ENCODE results near the gene ACAA1. TPM values are rescaled to one million over a fixed set of nuclear protein-coding genes. Genes with fewer than 3 reads are reported as not detected.
A peak's percentile ranks its signal among the peaks of the same experiment; 100 is the strongest.
"Not testable (repeated sequence)": the region's sequence is repeated elsewhere in the genome, so short reads cannot be mapped to it uniquely, and the experiment has no call there.

Gene ACAA1
- total RNA-seq, 2 experiments from 2014 or later, result 13.3 to 50.3 TPM

DNA sequence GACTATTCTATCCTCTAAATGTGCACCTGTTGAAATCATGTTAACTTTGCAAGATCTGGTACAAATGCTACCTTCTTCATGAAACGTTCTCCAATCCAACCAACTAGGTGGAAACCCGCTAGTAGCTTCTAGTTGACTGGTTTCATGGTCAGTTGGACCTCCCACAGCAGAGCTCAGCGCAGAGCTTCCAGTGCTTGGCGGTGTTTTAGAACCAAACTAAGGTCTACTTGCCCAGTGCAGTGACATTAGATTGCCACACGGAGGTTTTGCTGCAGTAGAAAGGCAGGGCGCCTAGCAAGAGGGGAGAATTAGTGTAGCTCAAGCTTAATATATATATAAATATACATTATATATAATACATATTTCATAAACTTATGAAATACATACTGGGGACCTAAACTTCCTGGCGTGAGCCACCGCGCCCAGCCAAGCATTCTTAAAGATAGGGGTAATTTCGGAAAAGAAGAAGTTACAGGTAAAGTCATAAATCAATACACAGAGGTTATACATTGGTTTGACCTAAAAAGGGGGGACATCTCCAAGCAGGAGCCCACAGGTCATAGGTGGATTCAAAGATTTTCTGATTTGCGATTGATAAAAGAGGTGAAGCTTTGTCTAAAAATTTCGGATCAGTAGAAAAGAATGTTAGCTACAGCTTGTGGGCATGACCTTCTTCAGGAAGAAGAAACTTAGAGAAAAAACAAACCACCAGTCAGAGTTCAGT is 26.4 kb upstream of the ACAA1 start:
- ChIA-PET POLR2A (interaction anchor here (0.6 to 5.0 kb wide), 5 partner anchors 10 to 44 kb away, joined by 3 to 42 read pairs (median 9); partner anchors contain the start of genes ACAA1 and MYD88), CTCF (ENCODE audit: unreplicated experiment) (no interaction called here)
- no TSS peak for BruUV-seq (replicated peaks)
- Histone ChIP-seq H3K4me1 (ENCODE audit: insufficient read depth, low read length, poor library complexity, severe bottlenecking) (peaks cover 27% of the 10 kb centered on the region), H3K4me2 (ENCODE audit: low read length) (peak overlapping the region; percentile 86; the same call in 1 of the 2 replicates), H3K79me2 (ENCODE audit: insufficient read depth, low read depth, low read length) (peaks cover 28% of the 10 kb centered on the region), H3K36me3 (ENCODE audit: insufficient read depth, low read length) (no peaks in the 10 kb centered on the region; the same call in 1 of the 2 replicates), H3K4me3 (ENCODE audit: low read depth, low read length, poor library complexity, severe bottlenecking) (no peak overlapping the region), H2AFZ (ENCODE audit: low read length) (no peak overlapping the region), H4K20me1 (ENCODE audit: insufficient read depth, low read length) (peaks cover 15% of the 10 kb centered on the region; the same call in 1 of the 2 replicates), H3K9me3 (ENCODE audit: low read length) (no peaks in the 10 kb centered on the region), H3K9me2 (ENCODE audit: insufficient read depth, low read length) (no peaks in the 10 kb centered on the region), H3K27ac (ENCODE audit: low read depth, low read length, poor library complexity, severe bottlenecking) (no peak overlapping the region)
- intact Hi-C loops (cut with micrococcal nuclease; ENCODE audit: unreplicated experiment), result no loop called here
- TF ChIP-seq EZH2phosphoT487 (IDR thresholded peaks at IDR 0.05; ENCODE audit: borderline replicate concordance, low read depth, low read length), result no peak
- TF ChIP-seq, protein P1, sequence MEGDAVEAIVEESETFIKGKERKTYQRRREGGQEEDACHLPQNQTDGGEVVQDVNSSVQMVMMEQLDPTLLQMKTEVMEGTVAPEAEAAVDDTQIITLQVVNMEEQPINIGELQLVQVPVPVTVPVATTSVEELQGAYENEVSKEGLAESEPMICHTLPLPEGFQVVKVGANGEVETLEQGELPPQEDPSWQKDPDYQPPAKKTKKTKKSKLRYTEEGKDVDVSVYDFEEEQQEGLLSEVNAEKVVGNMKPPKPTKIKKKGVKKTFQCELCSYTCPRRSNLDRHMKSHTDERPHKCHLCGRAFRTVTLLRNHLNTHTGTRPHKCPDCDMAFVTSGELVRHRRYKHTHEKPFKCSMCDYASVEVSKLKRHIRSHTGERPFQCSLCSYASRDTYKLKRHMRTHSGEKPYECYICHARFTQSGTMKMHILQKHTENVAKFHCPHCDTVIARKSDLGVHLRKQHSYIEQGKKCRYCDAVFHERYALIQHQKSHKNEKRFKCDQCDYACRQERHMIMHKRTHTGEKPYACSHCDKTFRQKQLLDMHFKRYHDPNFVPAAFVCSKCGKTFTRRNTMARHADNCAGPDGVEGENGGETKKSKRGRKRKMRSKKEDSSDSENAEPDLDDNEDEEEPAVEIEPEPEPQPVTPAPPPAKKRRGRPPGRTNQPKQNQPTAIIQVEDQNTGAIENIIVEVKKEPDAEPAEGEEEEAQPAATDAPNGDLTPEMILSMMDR (conservative IDR thresholded peaks at IDR 0.05; ENCODE audit: low read length), result 0 out of 2 replicates have a peak, but pooled peaks have one; percentile 22
- peak; percentile 46 for DNase-seq (ENCODE audit: low spot score)

DNA sequence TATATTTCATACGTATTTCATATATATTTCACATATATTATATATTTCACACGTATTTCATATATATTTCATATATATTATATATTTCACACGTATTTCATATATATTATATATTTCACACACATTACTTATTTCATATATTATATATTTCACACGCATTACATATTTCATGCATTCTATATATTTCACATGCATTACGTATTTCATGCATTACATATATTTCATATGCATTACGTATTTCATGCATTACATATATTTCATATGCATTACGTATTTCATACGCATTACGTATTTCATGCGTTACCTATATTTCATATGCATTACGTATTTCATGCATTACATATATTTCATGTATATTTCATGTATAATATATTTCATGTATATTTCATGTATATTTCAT is 23.8 kb upstream of the ACAA1 start:
- H4K20me1 ChIP-seq (ENCODE audit: insufficient read depth, low read length); BruUV-seq (replicated peaks); H3K9me3 ChIP-seq (ENCODE audit: low read length); CTCF ChIA-PET (ENCODE audit: unreplicated experiment); H3K9me2 ChIP-seq (ENCODE audit: insufficient read depth, low read length); H3K4me2 ChIP-seq (ENCODE audit: low read length); intact Hi-C loops (cut with micrococcal nuclease; ENCODE audit: unreplicated experiment); H3K27ac ChIP-seq (ENCODE audit: low read depth, low read length, poor library complexity, severe bottlenecking); H3K36me3 ChIP-seq (ENCODE audit: insufficient read depth, low read length); POLR2A ChIA-PET; H3K4me3 ChIP-seq (ENCODE audit: low read depth, low read length, poor library complexity, severe bottlenecking); DNase-seq (ENCODE audit: low spot score); H3K4me1 ChIP-seq (ENCODE audit: insufficient read depth, low read length, poor library complexity, severe bottlenecking); H3K79me2 ChIP-seq (ENCODE audit: insufficient read depth, low read depth, low read length); H2AFZ ChIP-seq (ENCODE audit: low read length): not testable (repeated sequence)

DNA sequence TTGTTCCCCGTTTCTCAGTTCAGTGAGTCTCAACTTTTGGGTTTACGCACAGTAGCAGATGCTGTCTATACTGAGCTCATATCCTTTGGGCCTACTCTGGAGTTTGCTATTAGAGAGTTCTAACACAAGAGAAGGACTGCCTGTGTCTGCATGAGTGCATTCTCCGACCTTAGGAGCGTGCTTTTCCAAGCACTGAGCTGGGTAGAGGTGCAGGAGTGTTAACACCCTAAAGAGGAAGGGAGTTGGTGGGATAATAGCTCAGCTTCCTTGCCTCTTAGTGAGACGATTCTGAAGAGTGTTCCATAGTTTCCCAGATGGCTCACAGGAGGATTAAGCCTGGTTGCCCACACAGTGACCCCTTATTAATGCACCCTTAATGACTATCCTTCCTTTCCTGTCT is 21.5 kb upstream of the ACAA1 start:
- Histone ChIP-seq H3K9me2 (ENCODE audit: insufficient read depth, low read length) (no peaks in the 10 kb centered on the region), H3K27ac (ENCODE audit: low read depth, low read length, poor library complexity, severe bottlenecking) (no peak overlapping the region), H3K4me1 (ENCODE audit: insufficient read depth, low read length, poor library complexity, severe bottlenecking) (no peaks in the 10 kb centered on the region), H2AFZ (ENCODE audit: low read length) (no peak overlapping the region), H3K79me2 (ENCODE audit: insufficient read depth, low read depth, low read length) (no peaks in the 10 kb centered on the region), H4K20me1 (ENCODE audit: insufficient read depth, low read length) (no peaks in the 10 kb centered on the region), H3K4me3 (ENCODE audit: low read depth, low read length, poor library complexity, severe bottlenecking) (no peak overlapping the region), H3K9me3 (ENCODE audit: low read length) (no peaks in the 10 kb centered on the region), H3K36me3 (ENCODE audit: insufficient read depth, low read length) (no peaks in the 10 kb centered on the region), H3K4me2 (ENCODE audit: low read length) (no peak overlapping the region)
- TF ChIP-seq, protein P1 (conservative IDR thresholded peaks at IDR 0.05; ENCODE audit: low read length), result no peak
- TF ChIP-seq EZH2phosphoT487 (IDR thresholded peaks at IDR 0.05; ENCODE audit: borderline replicate concordance, low read depth, low read length), result no peak
- BruUV-seq (replicated peaks), result no TSS peak
- ChIA-PET CTCF (ENCODE audit: unreplicated experiment) (no interaction called here), POLR2A (interaction anchor here (2.0 kb wide), 1 partner anchor 10 kb away, joined by 10 read pairs; no protein-coding TSS in a partner anchor)
- no peak for DNase-seq (ENCODE audit: low spot score)
- intact Hi-C loops (cut with micrococcal nuclease; ENCODE audit: unreplicated experiment), result no loop called here

Measured in OCI-LY7 (cell line).